ENCODE results near the gene NEO1.

DNA sequence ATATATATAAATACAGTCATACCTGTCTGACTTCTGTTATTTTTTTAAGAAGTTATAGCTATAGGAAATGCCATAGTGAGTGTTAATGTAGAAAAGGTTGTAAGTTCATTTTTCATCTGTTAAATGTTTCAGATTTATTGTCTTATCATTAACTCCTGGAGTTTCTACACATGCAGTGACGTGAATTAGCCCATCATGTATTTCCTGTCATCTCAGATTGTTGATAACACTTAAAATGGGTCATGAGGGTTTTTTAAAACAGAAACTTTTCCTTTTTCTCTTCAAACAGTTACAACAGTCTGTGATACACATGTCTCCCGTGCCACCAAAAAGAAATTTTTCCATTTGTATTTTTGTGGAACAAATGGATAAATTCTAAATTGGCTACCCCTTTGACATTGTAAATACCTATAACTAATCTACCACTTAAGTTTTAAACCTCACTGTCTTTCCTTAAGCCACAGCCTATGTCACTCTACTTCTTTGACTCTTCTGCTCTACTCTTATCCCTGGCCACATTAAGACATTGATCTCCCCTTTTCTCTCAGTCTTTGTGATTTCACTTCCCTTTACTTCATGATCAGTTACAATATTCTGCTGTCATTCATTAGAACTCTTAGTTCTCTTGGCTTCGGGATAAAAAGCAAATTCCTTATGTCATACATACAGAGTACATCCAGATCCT, 89.1 kb downstream of the NEO1 start:
- TF ChIP-seq TOX (CRISPR knock-in tag; IDR thresholded peaks at IDR 0.05; ENCODE audit: borderline replicate concordance) (no peak), ZFP3 (CRISPR knock-in tag; IDR thresholded peaks at IDR 0.05) (no peak), TCF4 (CRISPR knock-in tag; IDR thresholded peaks at IDR 0.05; ENCODE audit: borderline replicate concordance) (no peak), OSR1 (CRISPR knock-in tag; IDR thresholded peaks at IDR 0.05) (no peak), ZFP30 (CRISPR knock-in tag; IDR thresholded peaks at IDR 0.05) (no peak), ESRRG (CRISPR knock-in tag; IDR thresholded peaks at IDR 0.05) (no peak), ARNTL (CRISPR knock-in tag; IDR thresholded peaks at IDR 0.05; ENCODE audit: borderline replicate concordance, low read depth) (no peak), RARB (CRISPR knock-in tag; IDR thresholded peaks at IDR 0.05) (no peak), GLIS3 (CRISPR knock-in tag; IDR thresholded peaks at IDR 0.05) (no peak)
- TF ChIP-seq, protein P1, sequence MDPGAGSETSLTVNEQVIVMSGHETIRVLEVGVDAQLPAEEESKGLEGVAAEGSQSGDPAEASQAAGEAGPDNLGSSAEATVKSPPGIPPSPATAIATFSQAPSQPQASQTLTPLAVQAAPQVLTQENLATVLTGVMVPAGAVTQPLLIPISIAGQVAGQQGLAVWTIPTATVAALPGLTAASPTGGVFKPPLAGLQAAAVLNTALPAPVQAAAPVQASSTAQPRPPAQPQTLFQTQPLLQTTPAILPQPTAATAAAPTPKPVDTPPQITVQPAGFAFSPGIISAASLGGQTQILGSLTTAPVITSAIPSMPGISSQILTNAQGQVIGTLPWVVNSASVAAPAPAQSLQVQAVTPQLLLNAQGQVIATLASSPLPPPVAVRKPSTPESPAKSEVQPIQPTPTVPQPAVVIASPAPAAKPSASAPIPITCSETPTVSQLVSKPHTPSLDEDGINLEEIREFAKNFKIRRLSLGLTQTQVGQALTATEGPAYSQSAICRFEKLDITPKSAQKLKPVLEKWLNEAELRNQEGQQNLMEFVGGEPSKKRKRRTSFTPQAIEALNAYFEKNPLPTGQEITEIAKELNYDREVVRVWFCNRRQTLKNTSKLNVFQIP (CRISPR knock-in tag; IDR thresholded peaks at IDR 0.05; ENCODE audit: borderline replicate concordance, low read depth) = no peak
- TF ChIP-seq, protein P2, sequence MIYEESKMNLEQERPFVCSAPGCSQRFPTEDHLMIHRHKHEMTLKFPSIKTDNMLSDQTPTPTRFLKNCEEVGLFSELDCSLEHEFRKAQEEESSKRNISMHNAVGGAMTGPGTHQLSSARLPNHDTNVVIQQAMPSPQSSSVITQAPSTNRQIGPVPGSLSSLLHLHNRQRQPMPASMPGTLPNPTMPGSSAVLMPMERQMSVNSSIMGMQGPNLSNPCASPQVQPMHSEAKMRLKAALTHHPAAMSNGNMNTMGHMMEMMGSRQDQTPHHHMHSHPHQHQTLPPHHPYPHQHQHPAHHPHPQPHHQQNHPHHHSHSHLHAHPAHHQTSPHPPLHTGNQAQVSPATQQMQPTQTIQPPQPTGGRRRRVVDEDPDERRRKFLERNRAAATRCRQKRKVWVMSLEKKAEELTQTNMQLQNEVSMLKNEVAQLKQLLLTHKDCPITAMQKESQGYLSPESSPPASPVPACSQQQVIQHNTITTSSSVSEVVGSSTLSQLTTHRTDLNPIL (CRISPR knock-in tag; IDR thresholded peaks at IDR 0.05; ENCODE audit: low read depth) = no peak
- TF ChIP-seq, protein P3, sequence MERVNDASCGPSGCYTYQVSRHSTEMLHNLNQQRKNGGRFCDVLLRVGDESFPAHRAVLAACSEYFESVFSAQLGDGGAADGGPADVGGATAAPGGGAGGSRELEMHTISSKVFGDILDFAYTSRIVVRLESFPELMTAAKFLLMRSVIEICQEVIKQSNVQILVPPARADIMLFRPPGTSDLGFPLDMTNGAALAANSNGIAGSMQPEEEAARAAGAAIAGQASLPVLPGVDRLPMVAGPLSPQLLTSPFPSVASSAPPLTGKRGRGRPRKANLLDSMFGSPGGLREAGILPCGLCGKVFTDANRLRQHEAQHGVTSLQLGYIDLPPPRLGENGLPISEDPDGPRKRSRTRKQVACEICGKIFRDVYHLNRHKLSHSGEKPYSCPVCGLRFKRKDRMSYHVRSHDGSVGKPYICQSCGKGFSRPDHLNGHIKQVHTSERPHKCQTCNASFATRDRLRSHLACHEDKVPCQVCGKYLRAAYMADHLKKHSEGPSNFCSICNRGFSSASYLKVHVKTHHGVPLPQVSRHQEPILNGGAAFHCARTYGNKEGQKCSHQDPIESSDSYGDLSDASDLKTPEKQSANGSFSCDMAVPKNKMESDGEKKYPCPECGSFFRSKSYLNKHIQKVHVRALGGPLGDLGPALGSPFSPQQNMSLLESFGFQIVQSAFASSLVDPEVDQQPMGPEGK (CRISPR knock-in tag; IDR thresholded peaks at IDR 0.05; ENCODE audit: borderline replicate concordance) = no peak
- TF ChIP-seq, protein P4, sequence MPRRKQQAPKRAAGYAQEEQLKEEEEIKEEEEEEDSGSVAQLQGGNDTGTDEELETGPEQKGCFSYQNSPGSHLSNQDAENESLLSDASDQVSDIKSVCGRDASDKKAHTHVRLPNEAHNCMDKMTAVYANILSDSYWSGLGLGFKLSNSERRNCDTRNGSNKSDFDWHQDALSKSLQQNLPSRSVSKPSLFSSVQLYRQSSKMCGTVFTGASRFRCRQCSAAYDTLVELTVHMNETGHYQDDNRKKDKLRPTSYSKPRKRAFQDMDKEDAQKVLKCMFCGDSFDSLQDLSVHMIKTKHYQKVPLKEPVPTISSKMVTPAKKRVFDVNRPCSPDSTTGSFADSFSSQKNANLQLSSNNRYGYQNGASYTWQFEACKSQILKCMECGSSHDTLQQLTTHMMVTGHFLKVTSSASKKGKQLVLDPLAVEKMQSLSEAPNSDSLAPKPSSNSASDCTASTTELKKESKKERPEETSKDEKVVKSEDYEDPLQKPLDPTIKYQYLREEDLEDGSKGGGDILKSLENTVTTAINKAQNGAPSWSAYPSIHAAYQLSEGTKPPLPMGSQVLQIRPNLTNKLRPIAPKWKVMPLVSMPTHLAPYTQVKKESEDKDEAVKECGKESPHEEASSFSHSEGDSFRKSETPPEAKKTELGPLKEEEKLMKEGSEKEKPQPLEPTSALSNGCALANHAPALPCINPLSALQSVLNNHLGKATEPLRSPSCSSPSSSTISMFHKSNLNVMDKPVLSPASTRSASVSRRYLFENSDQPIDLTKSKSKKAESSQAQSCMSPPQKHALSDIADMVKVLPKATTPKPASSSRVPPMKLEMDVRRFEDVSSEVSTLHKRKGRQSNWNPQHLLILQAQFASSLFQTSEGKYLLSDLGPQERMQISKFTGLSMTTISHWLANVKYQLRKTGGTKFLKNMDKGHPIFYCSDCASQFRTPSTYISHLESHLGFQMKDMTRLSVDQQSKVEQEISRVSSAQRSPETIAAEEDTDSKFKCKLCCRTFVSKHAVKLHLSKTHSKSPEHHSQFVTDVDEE (CRISPR knock-in tag; IDR thresholded peaks at IDR 0.05) = peak; percentile 41; the same call in 1 of the 2 replicates
